ENCODE data around the gene BPIFB2.

The BPIFB2 gene

GRCh38 chr20:32986331-32986966, 21.1 kb upstream of the BPIFB2 start:
- DNase-seq (ENCODE audit: low spot score) = no peak

- DNase-seq (ENCODE audit: low spot score) = no peak
Measured at GRCh38 chr20:32987044-32987825, 20.3 kb upstream of the BPIFB2 start.

- no peak for DNase-seq (ENCODE audit: low spot score)
Measured at GRCh38 chr20:32988008-32988407, 19.5 kb upstream of the BPIFB2 start.

- no peak for DNase-seq (ENCODE audit: low spot score)
Measured at GRCh38 chr20:32989507-32990283, 17.8 kb upstream of the BPIFB2 start.

GRCh38 chr20:32990426-32990825, 17.1 kb upstream of the BPIFB2 start:
- no peak for DNase-seq (ENCODE audit: low spot score)

- no peak for DNase-seq (ENCODE audit: low spot score)
Measured at GRCh38 chr20:32991383-32991782, 16.1 kb upstream of the BPIFB2 start.

- no peak for DNase-seq (ENCODE audit: low spot score)
Measured at GRCh38 chr20:32991792-32992641, 15.5 kb upstream of the BPIFB2 start.

- DNase-seq (ENCODE audit: low spot score) = no peak
Measured at GRCh38 chr20:32993496-32994050, 13.9 kb upstream of the BPIFB2 start.

- DNase-seq (ENCODE audit: low spot score) = no peak
Measured at GRCh38 chr20:32995802-32996201, 11.7 kb upstream of the BPIFB2 start.

GRCh38 chr20:32997431-32997830, 10.1 kb upstream of the BPIFB2 start:
- DNase-seq (ENCODE audit: low spot score) = no peak

GRCh38 chr20:32999603-33000250, 7.8 kb upstream of the BPIFB2 start:
- no peak for DNase-seq (ENCODE audit: low spot score)

GRCh38 chr20:33000802-33001466, 6.6 kb upstream of the BPIFB2 start:
- DNase-seq (ENCODE audit: low spot score) = no peak

- DNase-seq (ENCODE audit: low spot score) = no peak
Measured at GRCh38 chr20:33002087-33002808, 5.3 kb upstream of the BPIFB2 start.

- DNase-seq (ENCODE audit: low spot score) = no peak
Measured at GRCh38 chr20:33004141-33004751, 3.3 kb upstream of the BPIFB2 start, which contains the start of gene SUN5. SUN5 (minus strand) TSS chr20:33004433; CDS start chr20:33004340, 93 bp downstream.

GRCh38 chr20:33005132-33005566, 2.4 kb upstream of the BPIFB2 start:
- peak; percentile 12 for DNase-seq (ENCODE audit: low spot score)

- DNase-seq (ENCODE audit: low spot score) = no peak
Measured at GRCh38 chr20:33005908-33006775, 1.4 kb upstream of the BPIFB2 start.

- no peak for DNase-seq (ENCODE audit: low spot score)
Measured at GRCh38 chr20:33006776-33007375, 628 bp upstream of the BPIFB2 start.
